HepG2 (cell line): ENCODE results near the gene GAS2L1. TPM values are rescaled to one million over a fixed set of nuclear protein-coding genes. Genes with fewer than 3 reads are reported as not detected.

ENCODE experiments used
- ATAC-seq: fragments of 200-7000 bp; cut with Tn5 transposase; 3 replicates; pipeline ENCODE4 v1.9.1; 2020; ENCODE audit warnings: mild to moderate bottlenecking, moderate library complexity
- BruUV-seq: library from RNA; stranded (reverse); fragments of 400-500 nt; replicated peaks from 2 replicates; lab custom pipeline; 2021; lab: Mats Ljungman, UMichigan
- CTCF ChIA-PET: fragments of 300-600 bp; formaldehyde crosslinking; extraction: SDS; loops from one replicate; lab custom pipeline; 2021; ENCODE audit warnings: low total read pairs, inconsistent platforms, low intra/inter-chr PET ratio; lab: Yijun Ruan, JAX
- POLR2A ChIA-PET: fragments of 350-600 bp; sonication (Branson Sonifier 250); formaldehyde crosslinking; loops from one replicate; lab custom pipeline; 2020; ENCODE audit warnings: antibody characterized with exemption, inconsistent platforms; lab: Yijun Ruan, JAX
- DNase-seq: peaks from one replicate; pipeline ENCODE4 v3.0.0-alpha.2; 2015; ENCODE audit warnings: low spot score
- FAIRE-seq: peaks from 3 replicates; lab custom pipeline; 2011; peaks lifted over from hg19 to GRCh38; lab: Jason Lieb, UNC
- H2AFZ ChIP-seq: one replicate; pipeline ENCODE4 v1.6.1; 2011; ENCODE audit warnings: low read length, inconsistent platforms
- H3K27ac ChIP-seq: fragments of 300-600 bp; 3 replicates; pipeline ENCODE4 v1.8.0; 2011; ENCODE audit warnings: mixed run types, mild to moderate bottlenecking, mixed read lengths, low read length, inconsistent platforms; ENCODE audit not compliant: insufficient read depth; ENCODE audit errors: extremely low read length
- H3K27me3 ChIP-seq, 2 experiments: fragments of 200-600 bp in 1 of 2; 2 replicates in 1 of 2; 3 replicates in 1 of 2; pipeline versions ENCODE4 v1.6.0 to v1.8.0; 2011; ENCODE audit warnings: low read length in 2 of 2, mild to moderate bottlenecking in 2 of 2, moderate library complexity in 2 of 2, inconsistent platforms in 1 of 2; ENCODE audit not compliant: insufficient read depth in 2 of 2, control insufficient read depth in 1 of 2
- H3K36me3 ChIP-seq, 2 experiments: fragments of 200-600 bp in 1 of 2; replicated peaks in 1 of 2; 2 replicates in 1 of 2; 3 replicates in 1 of 2; pipeline versions ENCODE4 v1.5.1 to v1.8.0; 2011; ENCODE audit warnings: low read length in 2 of 2, inconsistent platforms in 1 of 2; ENCODE audit not compliant: insufficient read depth in 2 of 2, control insufficient read depth in 1 of 2
- H3K4me1 ChIP-seq: 2 replicates; pipeline ENCODE4 v1.5.1; 2012; ENCODE audit warnings: low read length, inconsistent platforms; ENCODE audit not compliant: insufficient read depth
- H3K4me2 ChIP-seq: 2 replicates; pipeline ENCODE4 v1.6.0; 2011; ENCODE audit warnings: low read depth, low read length, inconsistent platforms
- H3K4me3 ChIP-seq, 3 experiments: fragments of 200-600 bp in 1 of 3; sonication (generic), shearing (Covaris generic) in 1 of 3; replicated peaks in 1 of 3; 2 replicates each; pipeline ENCODE4 v1.5.1; 2011 to 2016; ENCODE audit warnings: low read length in 3 of 3, inconsistent platforms in 2 of 3, low read depth in 2 of 3, mild to moderate bottlenecking in 2 of 3, control low read depth in 1 of 3, mixed read lengths in 1 of 3; ENCODE audit not compliant: insufficient read depth in 1 of 3
- H3K79me2 ChIP-seq: one replicate; pipeline ENCODE4 v1.6.1; 2011; ENCODE audit warnings: low read length, inconsistent platforms; ENCODE audit not compliant: insufficient read depth
- H3K9ac ChIP-seq: 2 replicates; pipeline ENCODE4 v1.6.0; 2011; ENCODE audit warnings: mild to moderate bottlenecking, low read depth, low read length, inconsistent platforms; ENCODE audit not compliant: insufficient read depth
- H3K9me3 ChIP-seq: 2 replicates; pipeline ENCODE4 v1.5.1; 2012; ENCODE audit warnings: mild to moderate bottlenecking, low read length
- H4K20me1 ChIP-seq: 2 replicates; pipeline ENCODE4 v1.6.0; 2011; ENCODE audit warnings: inconsistent platforms, mild to moderate bottlenecking, low read length, moderate library complexity; ENCODE audit not compliant: insufficient read depth
- HDAC1 ChIP-seq: sonication (generic); formaldehyde crosslinking; IDR thresholded peaks from 2 replicates; pipeline ENCODE4 v1.5.1; 2020; ENCODE audit warnings: mild to moderate bottlenecking, missing genetic modification reagents
- MAFK ChIP-seq, 2 experiments: IDR thresholded peaks in 1 of 2; conservative IDR thresholded peaks in 1 of 2; 2 replicates each; pipeline ENCODE4 v1.6.1; 2011; ENCODE audit warnings: improper control_type of control experiment in 2 of 2, low read length in 2 of 2
- NR0B2 ChIP-seq: sonication (generic); formaldehyde crosslinking; IDR thresholded peaks from 2 replicates; pipeline ENCODE4 v1.4.0; 2020; ENCODE audit warnings: mild to moderate bottlenecking, missing genetic modification reagents
- ZMYM3 ChIP-seq: sonication (generic); formaldehyde crosslinking; IDR thresholded peaks from 2 replicates; pipeline ENCODE4 v1.5.1; 2020; ENCODE audit warnings: mild to moderate bottlenecking, missing genetic modification reagents
- ZNF629 ChIP-seq: sonication (generic); formaldehyde crosslinking; conservative IDR thresholded peaks from 2 replicates; pipeline ENCODE4 v1.5.0; 2020; ENCODE audit warnings: missing genetic modification reagents
- ZNF747 ChIP-seq: sonication (generic); formaldehyde crosslinking; IDR thresholded peaks from 2 replicates; pipeline ENCODE4 v1.8.1; 2023; ENCODE audit warnings: missing genetic modification reagents, mild to moderate bottlenecking, borderline replicate concordance
- WGBS: methylation state at CpG from one replicate; pipeline ENCODE4 v1.1.6; 2017; ENCODE audit warnings: low lambda C conversion rate; 5-methylcytosine and 5-hydroxymethylcytosine counted together
- in situ Hi-C: cut with HindIII; loops from 2 replicates; pipeline ENCODE4 v1.10.0; 2017; ENCODE audit warnings: low pct_unique_long_range_greater_than_20kb; ENCODE audit not compliant: extremely low pct_ligation_motif_present
- intact Hi-C: fragments of 100-400 bp; cut with micrococcal nuclease; formaldehyde crosslinking; loops from one replicate; pipeline ENCODE4 v1.10.0; 2022; ENCODE audit not compliant: unreplicated experiment
- polyA plus RNA-seq, 8 experiments: library from polyadenylated mRNA; depleted of rRNA in 3 of 8; stranded (reverse) in 7 of 8; unstranded in 1 of 8; fragments of >200 nt; fragmentation: Illumina TruSeq in 4 of 8; extraction: Trizol in 4 of 8; gene quantifications; 2 replicates each; pipeline versions ENCODE4 v1.2.1 to v1.2.3, GENCODE V29; 2011 to 2016; ENCODE audit warnings: low read depth in 4 of 8, missing spikeins in 1 of 8, mixed read lengths in 1 of 8; ENCODE audit not compliant: insufficient read depth in 1 of 8
- total RNA-seq, 5 experiments: library from RNA; depleted of rRNA; stranded (reverse); fragments of >200 nt; fragmentation: Illumina TruSeq; extraction: Trizol; gene quantifications; 2 replicates each; pipeline ENCODE4 v1.2.3, GENCODE V29; 2016; ENCODE audit warnings: low read depth in 1 of 5
- TF ChIP-seq, protein P1 (sequence below), 2 experiments: fragments of 450-650 bp in 1 of 2; sonication (generic) in 1 of 2; formaldehyde crosslinking in 1 of 2; IDR thresholded peaks; 2 replicates each; pipeline versions ENCODE4 v1.6.1 to v1.8.0; 2016 to 2022; ENCODE audit warnings: antibody characterized with exemption in 1 of 2, mild to moderate bottlenecking in 1 of 2, missing genetic modification reagents in 1 of 2

Gene GAS2L1
- total and polyA plus RNA-seq, 2 of the 13 experiments (the other 11 are each of a cell fraction or from before 2014, with no cell fraction given): 1.8 to 3.3 TPM

DNA sequence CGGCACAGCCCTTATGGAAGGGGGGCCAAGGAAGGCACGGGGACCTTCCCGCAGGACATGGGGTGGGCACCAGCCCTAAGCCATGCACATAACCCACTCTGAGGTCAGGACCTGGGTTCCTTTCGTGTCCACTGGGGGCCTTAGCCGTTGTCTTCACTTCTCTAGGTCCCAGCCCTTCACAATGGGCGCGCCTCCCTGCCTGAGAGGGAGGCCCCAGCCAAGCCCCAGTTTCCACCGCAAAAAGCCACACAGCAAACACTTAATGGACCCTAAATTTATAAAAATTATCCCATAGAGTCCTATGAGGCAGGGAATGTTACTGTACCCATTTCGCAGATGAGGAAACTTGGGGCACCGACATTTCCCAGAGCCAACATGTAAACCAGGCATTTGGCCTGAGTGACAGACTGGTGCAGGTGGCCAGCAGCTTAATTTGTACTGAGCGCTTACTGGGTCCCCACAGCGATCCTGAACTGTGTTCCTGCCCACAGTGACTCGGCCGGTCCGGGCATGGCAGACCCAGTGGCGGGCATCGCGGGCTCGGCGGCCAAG, 1.2 kb downstream of the GAS2L1 start:
- ATAC-seq (no peak), FAIRE-seq (no peak), DNase-seq (no peak)
- Histone ChIP-seq H3K4me1 (peaks cover 66% of the 10 kb centered on the region), H3K79me2 (no peaks in the 10 kb centered on the region), H3K9ac (peak overlapping the region; percentile 62; the same call in 1 of the 2 replicates), H2AFZ (no peak overlapping the region), H3K4me2 (peak overlapping the region; percentile 88), H4K20me1 (no peaks in the 10 kb centered on the region), H3K27ac (no peak overlapping the region), H3K9me3 (no peaks in the 10 kb centered on the region), H3K27me3 (no peaks in the 10 kb centered on the region), H3K4me3 (peak overlapping the region; percentile 74 to 88 (median 83)), H3K36me3 (no peaks in the 10 kb centered on the region)
- ChIA-PET CTCF (interaction anchor here (2.2 kb wide), 1 partner anchor 52 kb away, joined by 8 read pairs; no protein-coding TSS in a partner anchor), POLR2A (no interaction called here)
- BruUV-seq: no TSS peak
- 88% methylated on average over 6 of the region's 20 CpGs for WGBS
- TF ChIP-seq, protein P1, sequence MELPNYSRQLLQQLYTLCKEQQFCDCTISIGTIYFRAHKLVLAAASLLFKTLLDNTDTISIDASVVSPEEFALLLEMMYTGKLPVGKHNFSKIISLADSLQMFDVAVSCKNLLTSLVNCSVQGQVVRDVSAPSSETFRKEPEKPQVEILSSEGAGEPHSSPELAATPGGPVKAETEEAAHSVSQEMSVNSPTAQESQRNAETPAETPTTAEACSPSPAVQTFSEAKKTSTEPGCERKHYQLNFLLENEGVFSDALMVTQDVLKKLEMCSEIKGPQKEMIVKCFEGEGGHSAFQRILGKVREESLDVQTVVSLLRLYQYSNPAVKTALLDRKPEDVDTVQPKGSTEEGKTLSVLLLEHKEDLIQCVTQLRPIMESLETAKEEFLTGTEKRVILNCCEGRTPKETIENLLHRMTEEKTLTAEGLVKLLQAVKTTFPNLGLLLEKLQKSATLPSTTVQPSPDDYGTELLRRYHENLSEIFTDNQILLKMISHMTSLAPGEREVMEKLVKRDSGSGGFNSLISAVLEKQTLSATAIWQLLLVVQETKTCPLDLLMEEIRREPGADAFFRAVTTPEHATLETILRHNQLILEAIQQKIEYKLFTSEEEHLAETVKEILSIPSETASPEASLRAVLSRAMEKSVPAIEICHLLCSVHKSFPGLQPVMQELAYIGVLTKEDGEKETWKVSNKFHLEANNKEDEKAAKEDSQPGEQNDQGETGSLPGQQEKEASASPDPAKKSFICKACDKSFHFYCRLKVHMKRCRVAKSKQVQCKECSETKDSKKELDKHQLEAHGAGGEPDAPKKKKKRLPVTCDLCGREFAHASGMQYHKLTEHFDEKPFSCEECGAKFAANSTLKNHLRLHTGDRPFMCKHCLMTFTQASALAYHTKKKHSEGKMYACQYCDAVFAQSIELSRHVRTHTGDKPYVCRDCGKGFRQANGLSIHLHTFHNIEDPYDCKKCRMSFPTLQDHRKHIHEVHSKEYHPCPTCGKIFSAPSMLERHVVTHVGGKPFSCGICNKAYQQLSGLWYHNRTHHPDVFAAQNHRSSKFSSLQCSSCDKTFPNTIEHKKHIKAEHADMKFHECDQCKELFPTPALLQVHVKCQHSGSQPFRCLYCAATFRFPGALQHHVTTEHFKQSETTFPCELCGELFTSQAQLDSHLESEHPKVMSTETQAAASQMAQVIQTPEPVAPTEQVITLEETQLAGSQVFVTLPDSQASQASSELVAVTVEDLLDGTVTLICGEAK (IDR thresholded peaks at IDR 0.05): no peak
- TF ChIP-seq, protein P1 (CRISPR knock-in tag; IDR thresholded peaks at IDR 0.05): 0 out of 2 replicates have a peak, but pooled peaks have one; percentile 23
- TF ChIP-seq HDAC1 (CRISPR knock-in tag): 0 out of 2 replicates have a peak, but pooled peaks have one; percentile 18
- TF ChIP-seq NR0B2 (CRISPR knock-in tag): 0 out of 2 replicates have a peak, but pooled peaks have one; percentile 11
- no peak for TF ChIP-seq MAFK (conservative IDR thresholded peaks at IDR 0.05 in 1 of 2, IDR thresholded peaks at IDR 0.05 in 1 of 2; ENCODE audit: low read length in 2 of 2)
- peak; percentile 87 for TF ChIP-seq ZNF629 (CRISPR knock-in tag)
- TF ChIP-seq ZNF747 (CRISPR knock-in tag): no peak
- peak; percentile 57 for TF ChIP-seq ZMYM3 (CRISPR knock-in tag)
- intact Hi-C loops (no loop called here), in situ Hi-C loops (loop anchor here (5.0 kb wide), 1 partner anchor 50 kb away; no protein-coding TSS in a partner anchor)
